Kasumi-1 (cell line): ENCODE measurements around the gene QRSL1.
"Not testable (repeated sequence)": the region's sequence is repeated elsewhere in the genome, so short reads cannot be mapped to it uniquely, and the experiment has no call there.

Experiments used
- DNase-seq, 2 experiments: peaks; one replicate each; lab custom pipeline; 2025; lab: John Stamatoyannopoulos, UW

QRSL1 gene

DNA sequence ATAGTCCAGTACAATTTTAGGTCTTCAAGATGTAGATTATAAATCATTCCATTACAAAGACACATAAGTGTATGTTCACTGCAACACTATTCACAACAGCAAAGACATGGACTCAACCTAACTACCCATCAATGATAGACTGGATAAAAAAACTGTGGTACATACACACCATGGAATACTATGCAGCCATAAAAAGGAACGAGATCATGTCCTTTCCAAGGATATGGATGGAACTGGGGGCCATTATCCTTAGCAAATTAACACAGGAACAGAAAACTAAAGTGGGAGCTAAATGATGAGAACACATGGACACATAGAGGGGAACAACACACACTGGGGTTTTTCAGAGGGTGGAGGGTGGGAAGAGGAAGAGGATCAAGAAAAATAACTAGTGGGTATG lies 6.3 kb upstream of the QRSL1 start:
- no peak for DNase-seq

DNA sequence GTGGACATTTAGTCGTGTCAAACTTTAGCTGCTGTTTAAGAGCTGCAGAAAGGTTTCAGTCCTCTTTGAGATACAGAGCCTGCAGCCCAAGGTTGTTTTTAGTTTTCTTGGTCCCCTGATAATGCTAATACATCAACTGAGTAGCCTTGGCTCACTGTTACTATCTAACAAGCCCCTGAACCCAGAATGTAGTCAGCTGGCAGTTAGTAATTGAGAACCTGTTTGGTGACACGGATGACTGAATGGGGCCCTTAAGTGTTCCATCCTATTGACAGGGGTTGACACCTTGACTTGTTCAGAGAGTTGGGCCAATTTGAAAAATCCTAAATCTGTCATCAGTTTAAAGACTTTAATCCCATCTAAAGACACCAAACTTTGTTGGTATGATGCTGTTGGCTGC lies 2.9 kb upstream of the QRSL1 start:
- DNase-seq: no peak

DNA sequence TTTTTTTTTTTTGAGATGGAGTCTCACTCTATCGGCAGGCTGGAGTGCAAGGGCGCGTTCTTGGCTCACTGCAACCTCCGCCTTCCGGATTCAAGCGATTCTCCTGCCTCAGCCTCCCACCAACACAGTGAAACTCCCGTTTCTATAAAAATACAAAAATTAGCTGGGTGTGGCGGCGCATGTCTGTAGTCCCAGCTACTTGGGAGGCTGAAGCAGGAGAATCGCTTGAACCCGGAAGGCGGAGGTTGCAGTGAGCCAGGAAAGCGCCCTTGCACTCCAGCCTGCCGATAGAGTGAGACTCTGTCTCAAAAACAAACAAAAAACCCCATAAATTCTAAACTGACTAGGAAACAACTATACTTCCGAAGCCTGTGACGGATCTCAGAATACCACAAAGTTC lies 1.6 kb upstream of the QRSL1 start:
- not testable (repeated sequence) for DNase-seq

DNA sequence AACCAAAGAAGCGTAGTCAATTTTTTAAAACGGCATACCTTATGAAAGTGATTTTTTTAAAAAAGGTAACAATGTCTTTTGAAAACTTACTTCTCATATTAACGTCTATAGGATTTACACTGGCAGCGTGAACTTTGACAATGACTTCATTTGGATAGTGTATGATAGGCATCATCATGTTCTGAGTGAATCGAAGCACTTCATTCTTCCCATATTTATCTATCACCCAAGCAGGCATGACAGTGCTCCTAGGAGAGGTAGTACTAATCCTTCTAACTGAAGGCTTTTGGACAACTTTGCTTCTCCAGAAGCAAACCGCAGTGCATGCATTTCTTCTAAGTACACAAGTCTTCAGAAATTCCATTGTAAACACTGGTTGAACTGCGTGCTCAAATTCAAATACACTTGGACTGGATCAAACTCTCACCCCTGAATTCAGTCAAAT lies 698 bp upstream of the QRSL1 start:
- DNase-seq: no peak

DNA sequence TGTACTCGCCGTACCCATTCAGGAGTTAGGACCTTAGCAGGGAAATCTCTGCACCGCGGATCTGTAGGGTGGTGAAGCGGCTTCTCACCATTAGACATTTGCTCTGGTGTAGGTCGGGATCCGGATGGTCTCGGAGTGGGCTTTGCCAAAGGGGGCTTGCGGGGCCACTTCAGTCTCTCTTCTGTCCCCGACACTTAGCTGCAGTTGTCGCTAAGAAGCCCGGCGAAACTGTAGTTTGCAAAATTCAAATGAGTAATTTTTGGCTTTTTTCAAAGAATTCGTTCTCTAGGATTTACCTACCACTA lies 433 bp downstream of the QRSL1 start:
- DNase-seq: no peak

DNA sequence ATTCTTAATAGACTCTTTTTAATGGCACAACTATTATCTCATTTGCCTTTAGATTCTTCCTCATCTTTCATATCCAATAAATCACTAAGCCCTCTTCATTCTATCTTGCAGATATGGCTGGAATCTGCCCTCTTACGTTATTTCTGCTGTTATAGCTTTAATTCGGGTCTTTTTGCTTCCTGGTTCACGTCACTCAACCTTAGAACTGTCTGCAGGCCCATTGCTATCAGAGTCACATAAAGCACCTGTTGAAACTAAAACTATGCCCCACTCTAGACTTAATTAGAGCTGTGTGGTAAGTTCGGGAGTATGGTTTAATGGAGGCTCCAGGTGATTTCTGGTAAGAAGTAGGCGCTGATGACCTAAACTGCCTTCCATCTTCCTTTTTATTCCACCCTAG lies 988 bp downstream of the QRSL1 start:
- peak in 1 of 2 experiments; percentile 42 for DNase-seq

DNA sequence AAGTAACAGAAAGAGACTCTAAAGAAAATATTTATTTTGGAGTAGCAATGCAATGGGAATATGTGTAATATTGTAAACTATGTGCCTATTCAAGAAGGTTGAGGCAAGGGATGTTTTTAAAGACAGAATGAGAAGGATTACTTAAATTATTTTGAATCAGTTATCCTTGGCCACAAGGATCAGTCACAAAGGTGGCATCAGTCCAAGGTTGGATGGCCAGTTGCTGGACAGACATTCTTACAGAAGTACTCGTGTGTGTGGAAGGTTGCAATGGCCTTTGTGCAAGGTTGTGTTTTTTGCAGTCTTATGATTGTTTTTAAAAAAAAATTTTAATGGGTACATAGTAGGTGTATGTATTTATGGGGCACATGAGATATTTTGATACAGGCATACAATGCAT lies 2.0 kb downstream of the QRSL1 start:
- no peak for DNase-seq

DNA sequence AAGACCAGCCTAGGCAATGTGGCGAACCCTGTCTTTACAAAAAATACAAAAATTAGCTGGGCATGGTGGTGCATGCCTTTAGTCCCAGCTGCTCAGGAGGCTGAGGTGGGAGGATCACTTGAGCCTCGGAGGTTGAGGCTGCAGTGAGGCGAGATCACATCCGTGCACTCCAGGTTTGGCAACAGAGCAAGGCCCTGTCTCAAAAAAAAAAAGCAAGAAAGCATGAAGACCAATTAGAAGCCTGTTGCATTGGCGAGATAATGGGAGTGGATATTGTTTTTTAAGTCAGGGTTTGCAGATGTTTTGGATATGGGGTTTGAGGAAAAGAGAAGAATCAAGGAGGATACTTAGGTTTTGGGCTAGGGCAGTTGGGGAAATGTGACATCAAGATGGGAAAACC lies 5.2 kb downstream of the QRSL1 start:
- DNase-seq: no peak

DNA sequence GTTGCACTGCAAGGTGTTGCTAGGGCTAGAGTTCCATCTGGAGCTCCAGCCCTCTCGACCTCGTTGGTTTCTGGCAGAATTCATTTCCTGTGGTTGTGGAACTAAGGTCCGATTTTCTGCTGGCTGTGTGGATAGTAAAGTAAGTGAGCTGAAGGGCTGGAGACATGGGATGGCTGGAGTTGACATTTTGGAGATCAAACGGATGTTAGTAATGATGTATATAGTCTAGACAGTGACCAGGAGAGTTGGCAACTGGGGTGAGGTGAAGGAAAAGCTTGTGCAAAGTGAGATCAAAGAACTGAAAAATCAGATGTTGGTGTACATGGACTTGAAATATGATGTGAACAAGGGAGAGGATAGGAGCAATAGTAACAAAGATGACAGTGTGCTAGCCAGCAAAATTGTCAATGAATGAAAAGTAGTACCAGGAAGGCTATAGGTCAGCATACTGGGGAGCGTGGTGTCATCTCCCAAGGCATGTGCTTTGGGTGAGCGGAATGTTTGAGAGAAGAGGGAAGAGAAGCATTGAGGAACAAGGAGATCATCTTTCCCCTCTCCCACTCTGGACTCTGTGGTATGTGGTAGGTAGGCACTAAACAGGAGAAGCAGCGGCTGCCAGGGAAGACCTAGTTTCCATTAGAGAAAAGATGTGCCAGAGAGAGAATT lies 7.8 kb downstream of the QRSL1 start:
- DNase-seq: no peak

DNA sequence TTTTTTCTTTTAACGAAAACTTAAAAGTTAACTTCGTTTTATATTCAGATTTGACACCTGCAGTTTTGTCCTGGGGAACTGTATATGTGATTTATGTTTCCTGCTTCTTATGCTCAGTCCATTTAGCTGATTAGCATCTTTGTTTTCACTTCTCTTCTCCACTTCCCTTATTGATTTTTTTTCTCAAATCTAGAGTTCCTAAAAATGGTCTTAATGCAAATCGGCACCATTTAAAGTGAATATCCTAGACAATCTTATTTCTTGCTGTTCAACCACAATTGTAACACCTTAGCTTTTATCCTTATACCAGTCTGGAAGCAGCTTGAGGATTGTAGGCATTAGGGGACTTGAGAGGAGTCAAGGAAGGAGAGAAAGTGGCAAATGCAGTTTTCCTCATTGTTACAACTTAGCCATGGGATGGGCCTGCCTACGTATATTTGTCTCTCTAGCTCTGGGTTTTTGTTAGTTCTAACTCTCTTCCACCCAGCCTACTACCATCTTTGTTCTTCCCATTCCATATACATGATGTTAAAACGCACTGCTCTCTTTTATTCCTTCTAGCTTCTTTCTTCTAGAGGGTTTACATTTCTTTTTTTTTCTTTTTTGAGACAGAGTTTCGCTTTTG lies 8.5 kb downstream of the QRSL1 start:
- no peak for DNase-seq

DNA sequence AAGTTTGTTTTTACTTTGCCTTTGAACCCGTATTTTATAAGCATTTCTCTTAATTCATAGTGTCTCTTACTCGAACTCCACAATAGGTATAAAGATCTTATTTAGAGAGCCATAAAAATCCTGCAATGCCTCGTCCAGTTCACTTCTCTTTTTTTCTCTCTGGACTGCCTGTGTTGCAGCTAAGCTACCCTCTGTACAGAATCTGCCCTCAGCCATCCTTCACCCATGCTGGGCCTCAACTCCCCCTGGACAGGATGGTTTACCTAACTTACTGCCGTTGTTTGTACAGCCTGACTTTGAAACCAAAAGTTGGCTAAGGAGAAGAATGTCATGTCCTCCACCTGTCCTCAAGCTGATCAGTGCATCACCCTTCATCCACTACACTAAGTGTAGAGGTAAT lies 10.4 kb downstream of the QRSL1 start:
- DNase-seq: no peak

DNA sequence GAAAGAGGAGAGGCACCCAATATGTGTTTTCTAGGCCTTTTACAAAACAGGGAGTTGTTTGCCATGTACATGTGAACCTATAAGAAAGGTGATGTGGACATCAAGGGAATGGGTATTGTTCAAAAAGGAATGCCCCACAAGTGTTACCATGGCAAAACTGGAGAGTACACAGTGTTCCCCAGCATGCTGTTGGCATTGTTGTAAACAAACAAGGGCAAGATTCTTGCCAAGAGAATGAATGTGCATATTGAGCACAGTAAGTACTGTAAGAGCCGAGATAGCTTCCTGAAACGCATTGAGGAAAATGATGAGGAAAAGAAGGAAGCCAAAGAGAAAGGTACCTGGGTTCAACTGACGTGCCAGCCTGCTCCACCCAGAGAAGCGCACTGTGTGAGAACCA lies 13.1 kb downstream of the QRSL1 start:
- DNase-seq: no peak

DNA sequence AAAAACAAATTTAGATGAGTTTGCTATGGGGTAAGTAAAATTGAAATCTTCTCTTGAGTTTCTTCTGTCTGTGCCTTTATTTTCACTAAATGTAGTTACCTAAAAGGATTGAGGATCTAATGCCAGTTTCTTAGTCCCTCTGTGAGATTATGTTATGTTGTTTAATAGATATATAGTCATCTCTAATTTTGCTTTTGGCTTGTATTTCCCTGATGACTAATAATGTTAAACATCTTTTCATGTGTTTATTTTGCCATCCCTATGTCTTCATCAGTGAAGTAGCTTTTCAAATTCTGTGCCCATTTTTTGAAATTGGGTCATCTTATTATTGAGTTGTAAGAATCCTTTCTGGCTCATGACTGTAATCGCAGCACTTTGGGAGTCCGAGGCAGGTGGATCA lies 13.7 kb downstream of the QRSL1 start:
- DNase-seq: no peak

DNA sequence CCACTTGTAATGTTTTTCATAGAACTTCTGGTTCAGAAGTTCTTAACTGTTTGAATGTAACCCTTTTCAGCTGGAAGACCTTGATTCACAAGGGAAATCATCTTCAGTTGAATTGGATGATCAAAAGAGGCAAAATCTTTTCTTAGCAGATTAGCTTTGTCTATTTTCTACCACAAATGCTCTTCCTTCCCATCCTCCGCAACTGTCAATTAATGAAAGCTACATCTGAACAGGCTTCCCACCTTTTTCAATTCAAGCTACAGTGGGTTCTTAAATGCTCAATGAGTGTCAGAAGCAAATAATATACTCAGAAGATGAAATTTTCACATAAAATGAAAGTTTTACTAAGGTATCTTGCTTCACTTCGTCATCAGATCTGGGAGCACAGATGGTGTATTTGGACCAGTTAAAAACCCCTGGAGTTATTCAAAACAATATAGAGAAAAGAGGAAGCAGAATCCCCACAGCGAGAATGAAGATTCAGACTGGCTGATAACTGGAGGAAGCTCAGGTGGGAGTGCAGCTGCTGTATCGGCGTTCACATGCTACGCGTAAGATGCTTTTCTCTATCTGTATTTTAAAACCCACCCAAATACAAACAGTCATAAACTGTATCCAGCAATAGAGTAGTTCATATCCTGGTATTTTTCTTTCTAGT lies 19.4 kb downstream of the QRSL1 start:
- DNase-seq: peak; percentile 27 to 41

DNA sequence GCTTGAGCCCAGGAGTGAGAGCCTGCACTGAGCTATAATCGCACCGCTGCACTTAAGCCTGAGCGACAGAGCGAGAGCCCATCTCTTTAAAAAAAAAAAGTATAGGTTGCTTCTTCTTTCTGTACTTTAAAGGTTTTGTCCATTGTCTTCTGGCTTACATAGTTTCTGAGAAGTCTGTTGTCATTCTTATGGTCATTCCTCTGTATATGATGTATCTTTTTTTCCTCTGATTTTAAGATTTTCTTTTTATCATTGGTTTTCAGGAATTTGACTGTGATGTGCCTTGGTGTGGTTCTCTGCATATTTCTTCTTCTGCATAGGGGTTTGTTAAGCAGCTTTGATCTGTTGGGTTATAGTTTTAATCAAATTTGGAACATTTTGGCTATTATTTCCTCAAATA lies 29.1 kb downstream of the QRSL1 start:
- DNase-seq: peak in 1 of 2 experiments; percentile 39

DNA sequence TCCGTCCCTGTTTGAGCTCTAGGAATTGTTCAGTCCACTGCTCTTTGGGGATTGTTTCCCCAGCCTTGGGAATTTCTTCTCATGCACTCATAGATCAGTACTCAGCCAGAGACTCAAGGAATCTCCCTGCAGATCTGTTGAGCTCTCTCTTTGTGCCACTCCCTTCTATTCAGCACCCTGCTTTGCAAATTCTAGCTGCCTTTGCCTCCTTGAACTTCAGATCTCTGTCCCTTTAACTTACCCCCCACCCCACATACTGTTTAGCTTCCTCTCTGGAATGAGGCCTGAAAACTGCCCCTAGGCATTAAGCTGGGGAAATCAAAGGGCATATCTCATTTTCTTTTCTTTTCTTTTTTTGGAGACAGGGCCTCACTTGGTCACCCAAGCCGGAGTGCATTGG lies 30.5 kb downstream of the QRSL1 start:
- DNase-seq: no peak

DNA sequence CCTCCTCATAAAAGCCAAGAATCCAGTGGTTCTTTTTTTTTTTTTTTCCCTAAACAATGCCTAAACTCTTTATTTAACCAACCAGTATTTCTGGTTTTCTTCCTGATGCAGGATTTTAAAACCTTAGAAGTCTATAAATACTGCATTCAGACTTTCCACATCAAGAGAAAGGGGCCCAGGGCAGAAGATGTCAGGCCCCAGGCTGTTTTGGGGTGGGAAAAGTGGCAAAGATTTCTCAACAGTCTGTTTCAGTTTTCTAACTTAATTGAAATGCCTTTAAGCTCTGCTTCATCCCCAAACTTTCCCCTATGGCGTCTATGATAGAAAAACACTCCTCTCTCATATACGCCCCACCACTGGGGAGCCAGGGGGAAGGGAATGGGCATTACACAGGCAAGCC lies 33.1 kb downstream of the QRSL1 start:
- no peak for DNase-seq

DNA sequence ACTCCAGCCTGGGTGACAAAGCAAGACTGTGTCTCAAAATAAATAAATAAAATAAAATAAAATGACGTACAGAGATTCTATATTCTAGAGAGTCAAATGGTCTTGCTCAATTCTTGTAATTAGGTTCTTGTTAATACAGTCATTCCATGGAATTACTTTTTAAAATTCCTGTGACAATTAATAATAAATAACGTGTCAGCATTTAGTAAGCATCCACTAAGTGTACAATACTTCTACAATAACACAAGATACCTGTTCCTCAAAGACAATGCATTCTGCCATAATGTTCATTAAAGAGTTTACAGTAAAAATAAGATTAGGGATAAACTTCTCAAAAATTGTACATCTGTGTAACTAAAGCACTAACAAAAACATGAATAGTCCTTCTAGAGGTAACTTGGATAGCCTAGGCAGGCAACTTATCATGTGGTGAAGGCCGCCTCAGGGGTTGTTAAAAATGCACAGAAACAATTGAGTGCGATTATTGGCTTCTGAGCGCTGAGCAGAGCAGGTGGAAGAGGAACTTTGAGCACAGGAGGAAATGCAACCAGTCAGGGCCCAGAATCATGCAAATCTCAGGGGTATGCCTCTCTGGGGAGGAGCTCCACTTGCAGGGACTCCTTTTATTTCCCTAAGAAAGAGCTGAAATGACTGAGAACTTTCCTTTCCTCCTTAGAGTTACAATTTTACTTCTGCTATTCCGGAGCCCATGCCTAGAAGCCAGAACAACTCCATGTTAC lies 37.1 kb downstream of the QRSL1 start:
- DNase-seq: peak in 1 of 2 experiments; percentile 27

DNA sequence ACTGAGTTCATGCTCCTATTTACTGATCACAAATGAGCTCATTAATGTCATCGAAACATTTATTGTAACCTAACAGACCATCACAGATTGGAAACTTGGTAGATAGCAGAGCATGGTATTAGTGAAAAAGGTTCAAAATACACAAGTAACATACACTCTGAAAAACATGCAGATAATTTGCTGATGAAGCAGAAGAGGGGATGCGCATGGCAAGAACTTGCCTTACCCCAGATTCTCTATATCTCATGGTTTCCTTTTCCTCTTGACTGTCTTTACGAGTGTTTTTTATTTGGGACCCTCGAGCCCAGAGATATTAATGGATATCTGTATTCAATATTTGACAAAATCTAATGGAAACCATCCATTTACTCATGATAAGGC lies 37.6 kb downstream of the QRSL1 start:
- no peak for DNase-seq

DNA sequence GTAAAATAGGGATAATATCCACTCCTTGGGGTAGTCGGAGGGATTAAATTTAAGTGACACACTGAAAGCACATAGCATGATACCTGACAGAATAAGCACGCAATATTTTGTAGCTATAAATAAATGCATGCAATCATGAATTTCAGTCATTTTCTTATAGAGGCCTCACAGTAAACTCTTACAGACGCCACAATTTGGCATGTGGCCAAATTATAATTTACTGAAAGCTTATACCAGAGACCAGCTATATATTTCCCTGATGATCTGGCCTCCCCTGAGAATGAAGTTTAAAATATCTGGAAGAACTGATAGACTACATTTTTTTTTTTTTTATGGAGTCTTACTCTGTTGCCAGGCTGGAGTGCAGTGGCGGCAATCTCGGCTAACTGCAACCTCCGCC lies 40.9 kb downstream of the QRSL1 start:
- DNase-seq: no peak

DNA sequence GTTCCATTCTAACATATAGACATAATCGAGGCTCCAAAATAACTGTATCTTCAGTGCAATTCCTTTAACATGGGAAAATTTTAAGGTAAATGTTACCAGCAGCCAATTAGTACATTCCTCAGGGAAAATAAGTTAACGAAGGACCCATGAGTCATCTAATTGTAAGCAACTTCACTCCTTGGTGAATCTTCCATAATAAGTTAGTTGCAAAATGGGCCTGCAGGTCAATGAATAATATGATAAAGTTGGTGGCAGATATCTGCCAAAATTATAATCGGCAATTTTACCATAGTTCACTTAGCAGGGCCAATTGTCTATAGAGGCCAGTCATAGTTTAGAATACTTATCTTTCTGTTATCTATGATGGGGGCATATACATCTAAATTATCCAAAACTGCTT lies 42.3 kb downstream of the QRSL1 start:
- DNase-seq: no peak

DNA sequence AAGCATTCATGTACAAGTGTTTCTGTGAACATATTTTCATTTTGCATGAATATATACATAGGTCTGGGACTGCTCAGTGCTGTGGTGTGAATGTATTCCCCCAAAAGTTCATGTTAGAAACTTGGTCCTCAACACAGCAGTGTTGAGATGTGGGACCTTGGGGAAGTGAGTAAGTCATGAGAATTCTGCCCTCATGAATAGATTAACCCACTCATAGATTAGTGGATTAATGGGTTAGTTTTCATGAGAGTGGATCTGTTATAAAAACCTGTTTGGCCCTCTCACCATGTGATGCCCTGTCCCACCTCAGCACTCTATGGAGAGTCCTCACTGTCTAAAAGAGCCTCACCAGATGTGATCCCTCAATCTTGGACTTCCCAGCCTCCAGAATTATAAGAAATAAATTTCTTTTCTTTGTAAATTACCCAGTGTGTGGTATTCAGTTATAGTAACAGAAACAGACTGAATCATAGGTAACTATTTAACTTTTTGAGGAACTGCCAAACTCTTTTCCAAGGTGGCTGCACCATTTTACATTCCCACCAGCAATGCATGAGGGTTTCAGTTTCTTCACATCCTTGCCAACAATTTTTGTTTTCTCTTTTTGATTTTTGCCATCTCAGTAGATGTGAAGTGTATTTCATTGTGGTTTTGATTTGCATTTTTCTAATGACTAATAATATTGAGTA lies 45.3 kb downstream of the QRSL1 start:
- DNase-seq: no peak

DNA sequence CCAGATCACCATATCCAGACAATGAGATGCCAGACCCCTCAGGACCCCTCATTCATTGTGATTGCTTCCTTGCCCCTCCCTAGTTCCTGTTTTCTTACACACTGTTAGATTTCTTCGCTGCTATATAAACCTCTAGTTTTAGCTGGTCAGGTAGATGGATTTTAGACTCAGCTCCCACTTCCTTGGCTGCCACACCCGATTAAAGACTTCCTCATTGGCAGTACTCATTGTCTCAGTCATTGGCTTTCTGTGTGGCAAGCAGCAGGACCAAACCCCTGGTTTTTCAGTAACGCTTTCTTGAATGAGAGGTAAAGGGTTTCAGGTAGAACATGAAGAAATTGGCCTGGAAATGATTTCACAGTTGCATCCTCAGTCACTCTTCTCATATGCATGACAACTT lies 47.9 kb downstream of the QRSL1 start:
- no peak for DNase-seq
